CD14-positive monocyte (primary cell): Measurements from ENCODE around the gene ZNF296. TPM values are rescaled to one million over a fixed set of nuclear protein-coding genes. Genes with fewer than 3 reads are reported as not detected.

Source experiments
- DNase-seq, 3 donors: peaks; one replicate each; pipeline ENCODE4 v3.0.0-alpha.2; 2011 to 2022
- H2AFZ ChIP-seq: 2 replicates; pipeline ENCODE4 v1.6.0; 2012; ENCODE audit warnings: mild to moderate bottlenecking, low read depth, low read length, inconsistent platforms; ENCODE audit not compliant: insufficient read depth, poor library complexity, severe bottlenecking
- H3K27ac ChIP-seq, 2 donors: 1 replicate in 1 of 2; 2 replicates in 1 of 2; pipeline ENCODE4 v1.5.1; 2012 to 2013; ENCODE audit warnings: low read length in 2 of 2, control low read depth in 1 of 2, inconsistent platforms in 1 of 2, low read depth in 1 of 2, mild to moderate bottlenecking in 1 of 2
- H3K27me3 ChIP-seq, 2 donors: one replicate each; pipeline versions ENCODE4 v1.6.0 to v1.6.1; 2011 to 2013; ENCODE audit warnings: low read length in 2 of 2; ENCODE audit not compliant: control insufficient read depth in 2 of 2, insufficient read depth in 2 of 2
- H3K36me3 ChIP-seq, 2 donors: replicated peaks in 1 of 2; 1 replicate in 1 of 2; 2 replicates in 1 of 2; pipeline versions ENCODE4 v1.5.1 to v1.6.1; 2012 to 2013; ENCODE audit warnings: low read length in 2 of 2, control low read depth in 1 of 2, inconsistent platforms in 1 of 2, mild to moderate bottlenecking in 1 of 2; ENCODE audit not compliant: insufficient read depth in 2 of 2, control insufficient read depth in 1 of 2
- H3K4me1 ChIP-seq, 2 donors: 1 replicate in 1 of 2; 2 replicates in 1 of 2; pipeline versions ENCODE4 v1.5.1 to v1.6.1; 2012 to 2013; ENCODE audit warnings: low read length in 2 of 2, control low read depth in 1 of 2, inconsistent platforms in 1 of 2, mild to moderate bottlenecking in 1 of 2, moderate library complexity in 1 of 2; ENCODE audit not compliant: insufficient read depth in 2 of 2, control insufficient read depth in 1 of 2
- H3K4me2 ChIP-seq: replicated peaks from 2 replicates; pipeline ENCODE3; 2012; ENCODE audit warnings: low read length, moderate library complexity, mild to moderate bottlenecking; ENCODE audit not compliant: poor library complexity, severe bottlenecking; ENCODE audit errors: extremely low read depth
- H3K4me3 ChIP-seq, 3 experiments: fragments of 200-600 bp in 1 of 3; sonication (generic) in 1 of 3; replicated peaks in 1 of 3; 1 replicate in 2 of 3; 2 replicates in 1 of 3; pipeline ENCODE4 v1.5.1; 2011 to 2013; ENCODE audit warnings: low read length in 3 of 3, mild to moderate bottlenecking in 3 of 3, control low read depth in 2 of 3, low read depth in 2 of 3, inconsistent platforms in 1 of 3, moderate library complexity in 1 of 3
- H3K79me2 ChIP-seq: 2 replicates; pipeline ENCODE4 v1.6.0; 2012; ENCODE audit warnings: mild to moderate bottlenecking, control low read depth, inconsistent platforms, low read length, moderate library complexity; ENCODE audit not compliant: insufficient read depth
- H3K9ac ChIP-seq: 2 replicates; pipeline ENCODE4 v1.6.0; 2017; ENCODE audit warnings: low read length, mild to moderate bottlenecking; ENCODE audit not compliant: insufficient read depth, poor library complexity, severe bottlenecking
- H3K9me3 ChIP-seq, 2 donors: replicated peaks in 1 of 2; 1 replicate in 1 of 2; 2 replicates in 1 of 2; pipeline versions ENCODE4 v1.5.1 to v1.6.1; 2012 to 2013; ENCODE audit warnings: low read length in 2 of 2, control low read depth in 1 of 2; ENCODE audit not compliant: control insufficient read depth in 1 of 2, insufficient read depth in 1 of 2
- H4K20me1 ChIP-seq: 2 replicates; pipeline ENCODE4 v1.6.0; 2012; ENCODE audit warnings: mild to moderate bottlenecking, low read length, control low read depth, moderate library complexity; ENCODE audit not compliant: insufficient read depth
- H3K27ac Mint-ChIP-seq, 7 donors: one replicate each; pipeline ENCODE4 v1.8.0; 2020; ENCODE audit warnings: mild to moderate bottlenecking in 7 of 7, mixed read lengths in 7 of 7, moderate library complexity in 6 of 7, inconsistent platforms in 2 of 7
- H3K27me3 Mint-ChIP-seq, 3 donors: one replicate each; pipeline ENCODE4 v1.8.0; 2021 to 2022; ENCODE audit warnings: low read depth in 3 of 3, mild to moderate bottlenecking in 3 of 3, mixed read lengths in 3 of 3, moderate library complexity in 3 of 3, inconsistent platforms in 1 of 3
- H3K36me3 Mint-ChIP-seq, 2 donors: one replicate each; pipeline ENCODE4 v1.8.0; 2020; ENCODE audit warnings: mixed read lengths in 2 of 2, inconsistent platforms in 1 of 2, mild to moderate bottlenecking in 1 of 2
- H3K4me1 Mint-ChIP-seq: one replicate; pipeline ENCODE4 v1.8.0; 2020; ENCODE audit warnings: mild to moderate bottlenecking, mixed read lengths
- H3K4me3 Mint-ChIP-seq, 2 donors: one replicate each; pipeline ENCODE4 v1.8.0; 2020; ENCODE audit warnings: mild to moderate bottlenecking in 2 of 2, mixed read lengths in 2 of 2, moderate library complexity in 1 of 2
- H3K9me3 Mint-ChIP-seq, 7 donors: one replicate each; pipeline ENCODE4 v1.8.0; 2020 to 2022; ENCODE audit warnings: mixed read lengths in 7 of 7, mild to moderate bottlenecking in 6 of 7, moderate library complexity in 6 of 7, inconsistent platforms in 2 of 7
- CTCF ChIP-seq: fragments of 200-600 bp; IDR thresholded peaks from one replicate; pipeline ENCODE4 v1.8.0; 2022; ENCODE audit warnings: antibody characterized with exemption, mild to moderate bottlenecking
- WGBS: methylation state at CpG from one replicate; pipeline ENCODE4 v1.1.5; 2013; ENCODE audit warnings: missing lambda C conversion rate; ENCODE audit not compliant: insufficient coverage; 5-methylcytosine and 5-hydroxymethylcytosine counted together
- intact Hi-C, 2 donors: fragments of 100-400 bp; cut with micrococcal nuclease; formaldehyde crosslinking; loops; one replicate each; pipeline versions ENCODE4 v1.15.0 to v1.15.1; 2023
- polyA plus RNA-seq, 3 donors: library from polyadenylated mRNA; depleted of rRNA in 1 of 3; unstranded in 2 of 3; stranded (reverse) in 1 of 3; fragments of 300-500 nt in 2 of 3; fragments of >200 nt in 1 of 3; fragmentation: Illumina TruSeq in 2 of 3; gene quantifications; 1 replicate in 2 of 3; 2 replicates in 1 of 3; pipeline ENCODE4 v1.2.3, GENCODE V29; 2012 to 2021

ZNF296 gene
- polyA plus RNA-seq, 3 donors: 3.8 to 7.2 (median 6.5) TPM

- no peak overlapping the region for H3K9ac ChIP-seq
- H3K36me3 ChIP-seq: peaks cover 48 to 74% of the 10 kb centered on the region in 2 donors
- peaks cover 95% of the 10 kb centered on the region for H4K20me1 ChIP-seq
- H3K4me3 Mint-ChIP-seq: no peak overlapping the region
- no peak overlapping the region for H3K4me3 ChIP-seq
- no peak for TF ChIP-seq CTCF
- DNase-seq: no peak
- peaks cover 99% of the 10 kb centered on the region for H3K79me2 ChIP-seq
- no peaks in the 10 kb centered on the region for H3K9me3 Mint-ChIP-seq
- WGBS: 95% methylated on average over 8 of the region's 14 CpGs
- no peak overlapping the region for H3K4me2 ChIP-seq
- peaks cover 54% of the 10 kb centered on the region for H3K4me1 Mint-ChIP-seq
- H2AFZ ChIP-seq: no peak overlapping the region
- peak overlapping the region; percentile 33 to 95 (median 93) for H3K27ac Mint-ChIP-seq
- peak overlapping the region; percentile 61 to 72 for H3K27ac ChIP-seq
- H3K9me3 ChIP-seq: no peaks in the 10 kb centered on the region
- H3K27me3 ChIP-seq: no peaks in the 10 kb centered on the region
- H3K4me1 ChIP-seq: peaks cover 38 to 42% of the 10 kb centered on the region in 2 donors
- H3K36me3 Mint-ChIP-seq: peaks cover 48 to 76% of the 10 kb centered on the region in 2 donors
- H3K27me3 Mint-ChIP-seq: peaks cover 0 to 2% (median 1%) of the 10 kb centered on the region in 3 donors
- intact Hi-C loops: loop anchor here in 1 of 2 donors (5.0 kb wide), 1 partner anchor 46 kb away; the partner anchor contains the start of gene PPP1R37
These were observed 30.5 kb downstream of the ZNF296 start for GRCh38 chr19:45045671-45046353.

GRCh38 chr19:45041125-45041524 lies 35.2 kb downstream of the ZNF296 start:
- Mint-ChIP-seq H3K27ac (peak overlapping the region; percentile 97 to 100 (median 98)), H3K4me1 (peaks cover 49% of the 10 kb centered on the region), H3K36me3 (peaks cover 49 to 79% of the 10 kb centered on the region in 2 donors), H3K9me3 (no peaks in the 10 kb centered on the region), H3K4me3 (peak overlapping the region; percentile 98 to 99), H3K27me3 (peaks cover 0 to 2% (median 1%) of the 10 kb centered on the region in 3 donors)
- Histone ChIP-seq H3K4me1 (peaks cover 36 to 42% of the 10 kb centered on the region in 2 donors), H3K4me2 (peak overlapping the region; percentile 99), H3K79me2 (peaks cover 71% of the 10 kb centered on the region), H3K27me3 (no peaks in the 10 kb centered on the region), H4K20me1 (peaks cover 61% of the 10 kb centered on the region), H3K36me3 (peaks cover 51 to 68% of the 10 kb centered on the region in 2 donors), H3K9ac (peak overlapping the region; percentile 99), H2AFZ (no peak overlapping the region), H3K4me3 (peak overlapping the region in 1 of 3 experiments; percentile 94), H3K27ac (peak overlapping the region; percentile 95 to 98), H3K9me3 (no peaks in the 10 kb centered on the region)
- TF ChIP-seq CTCF: no peak
- no peak for DNase-seq
- WGBS: 57% methylated on average over 4 of the region's 6 CpGs
- intact Hi-C loops: loop anchor here in 1 of 2 donors (5.0 kb wide), 1 partner anchor 39 kb away; the partner anchor contains the start of gene RELB
